A172 (cell line): ENCODE measurements around the gene ST6GALNAC1. TPM values are rescaled to one million over a fixed set of nuclear protein-coding genes. Genes with fewer than 3 reads are reported as not detected.
"Not testable (repeated sequence)": the region's sequence is repeated elsewhere in the genome, so short reads cannot be mapped to it uniquely, and the experiment has no call there.

Source experiments
- DNase-seq: peaks from one replicate; pipeline ENCODE4 v3.0.0-alpha.2; 2015; ENCODE audit warnings: low spot score
- total RNA-seq: library from RNA; depleted of rRNA; stranded (reverse); fragments of >200 nt; shearing (Covaris generic); gene quantifications from 2 replicates; pipeline ENCODE4 v1.2.3, GENCODE V29; 2014

The ST6GALNAC1 gene
- total RNA-seq, 1 experiment from 2014 or later, result not detected

- DNase-seq, result no peak
Measured at GRCh38 chr17:76642032-76642561, 1.5 kb downstream of the ST6GALNAC1 start.

- no peak for DNase-seq
Measured at GRCh38 chr17:76641501-76641900, 2.1 kb downstream of the ST6GALNAC1 start.

- no peak for DNase-seq
Measured at GRCh38 chr17:76640550-76641380, 2.8 kb downstream of the ST6GALNAC1 start.

- no peak for DNase-seq
Measured at GRCh38 chr17:76638263-76638662, 5.3 kb downstream of the ST6GALNAC1 start.

- not testable (repeated sequence) for DNase-seq
Measured at GRCh38 chr17:76636486-76637206, 6.9 kb downstream of the ST6GALNAC1 start.

- no peak for DNase-seq
Measured at GRCh38 chr17:76635659-76636360, 7.7 kb downstream of the ST6GALNAC1 start.

- DNase-seq, result no peak
Measured at GRCh38 chr17:76635039-76635438, 8.5 kb downstream of the ST6GALNAC1 start.

- DNase-seq, result no peak
Measured at GRCh38 chr17:76633628-76634328, 9.8 kb downstream of the ST6GALNAC1 start.

- DNase-seq, result no peak
Measured at GRCh38 chr17:76631821-76632565, 11.6 kb downstream of the ST6GALNAC1 start.

- no peak for DNase-seq
Measured at GRCh38 chr17:76630151-76630550, 13.4 kb downstream of the ST6GALNAC1 start.

- DNase-seq, result no peak
Measured at GRCh38 chr17:76627510-76627909, 16.0 kb downstream of the ST6GALNAC1 start.

GRCh38 chr17:76626442-76626841, 17.1 kb downstream of the ST6GALNAC1 start:
- DNase-seq, result no peak

GRCh38 chr17:76625496-76625895, 18.1 kb downstream of the ST6GALNAC1 start:
- DNase-seq, result no peak

- DNase-seq, result peak; percentile 61
Measured at GRCh38 chr17:76623271-76624146, 20.0 kb downstream of the ST6GALNAC1 start.

- DNase-seq, result no peak
Measured at GRCh38 chr17:76617838-76618237, 25.7 kb downstream of the ST6GALNAC1 start.

- DNase-seq, result no peak
Measured at GRCh38 chr17:76614912-76615617, 28.5 kb downstream of the ST6GALNAC1 start.

- DNase-seq, result peak; percentile 23
Measured at GRCh38 chr17:76614064-76614759, 29.3 kb downstream of the ST6GALNAC1 start.
